Measurements from ENCODE around the gene CPLX1. TPM values are rescaled to one million over a fixed set of nuclear protein-coding genes. Genes with fewer than 3 reads are reported as not detected.

CPLX1 gene
- total RNA-seq, 1 experiment from 2014 or later = 2.7 TPM

GRCh38 chr4:826508-827208 is 729 bp upstream of the CPLX1 start:
- no peak for TF ChIP-seq CTCF (IDR thresholded peaks at IDR 0.05; ENCODE audit: unreplicated experiment)

GRCh38 chr4:825063-825970 is 612 bp downstream of the CPLX1 start:
- H3K9me3 Mint-ChIP-seq (ENCODE audit: unreplicated experiment) = no peaks in the 10 kb centered on the region
- no TSS peak for BruUV-seq (replicated peaks)
- POLR2A ChIA-PET = no interaction called here
- CTCF ChIA-PET = no interaction called here
- H3K36me3 Mint-ChIP-seq (ENCODE audit: insufficient read depth, unreplicated experiment) = no peaks in the 10 kb centered on the region
- TF ChIP-seq CTCF (IDR thresholded peaks at IDR 0.05; ENCODE audit: unreplicated experiment) = no peak
- H3K27me3 Mint-ChIP-seq (ENCODE audit: insufficient read depth, unreplicated experiment) = peaks cover 32% of the 10 kb centered on the region
- H3K4me1 Mint-ChIP-seq (ENCODE audit: insufficient read depth, unreplicated experiment) = peaks cover 7% of the 10 kb centered on the region
- H3K4me3 Mint-ChIP-seq (ENCODE audit: unreplicated experiment) = peak overlapping the region; percentile 28
- intact Hi-C loops (cut with micrococcal nuclease) = no loop called here
- no peak for DNase-seq (ENCODE audit: unreplicated experiment)
- no peak overlapping the region for H3K27ac Mint-ChIP-seq (ENCODE audit: low read depth, unreplicated experiment)

More at GRCh38 chr4:826508-827208, 729 bp upstream of the CPLX1 start:
- Mint-ChIP-seq H3K4me1 (ENCODE audit: insufficient read depth, unreplicated experiment) (peaks cover 7% of the 10 kb centered on the region), H3K36me3 (ENCODE audit: insufficient read depth, unreplicated experiment) (no peaks in the 10 kb centered on the region), H3K27ac (ENCODE audit: low read depth, unreplicated experiment) (no peak overlapping the region), H3K27me3 (ENCODE audit: insufficient read depth, unreplicated experiment) (peaks cover 26% of the 10 kb centered on the region), H3K4me3 (ENCODE audit: unreplicated experiment) (no peak overlapping the region), H3K9me3 (ENCODE audit: unreplicated experiment) (no peaks in the 10 kb centered on the region)
- POLR2A ChIA-PET = no interaction called here
- intact Hi-C loops (cut with micrococcal nuclease) = no loop called here
- no TSS peak for BruUV-seq (replicated peaks)
- CTCF ChIA-PET = no interaction called here
- DNase-seq (ENCODE audit: unreplicated experiment) = no peak

DNA sequence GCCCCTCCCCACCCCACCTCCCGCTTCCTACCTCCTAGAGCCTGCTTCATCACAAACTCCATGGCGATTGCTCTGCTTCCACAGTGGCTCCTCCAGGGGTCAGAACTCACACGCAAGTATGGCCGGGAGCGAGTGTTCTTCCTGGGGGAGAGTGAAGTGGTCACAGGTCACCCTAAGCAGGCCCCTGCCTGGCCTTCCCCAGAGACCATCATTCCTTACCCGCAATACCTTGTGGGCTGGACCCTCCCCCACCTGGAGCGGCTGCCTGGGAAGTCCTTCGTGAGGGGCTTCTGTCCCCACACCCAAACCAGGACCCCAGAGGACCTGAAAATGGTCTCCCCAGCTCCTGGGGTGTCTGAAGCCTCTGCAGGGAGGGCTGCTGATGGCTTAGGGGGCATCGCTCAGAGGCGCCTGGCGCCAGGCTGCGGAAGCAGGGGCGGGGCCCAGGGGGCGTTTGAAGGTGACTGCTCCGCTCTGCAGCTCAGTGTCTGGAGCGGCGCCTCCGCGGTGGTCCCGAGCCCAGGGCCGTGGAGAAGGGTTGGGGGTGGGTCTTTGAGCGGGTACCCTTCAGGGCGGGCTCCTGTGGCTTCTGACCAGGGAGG is 1.4 kb downstream of the CPLX1 start:
- H3K36me3 Mint-ChIP-seq (ENCODE audit: insufficient read depth, unreplicated experiment) = no peaks in the 10 kb centered on the region
- H3K27ac Mint-ChIP-seq (ENCODE audit: low read depth, unreplicated experiment) = no peak overlapping the region
- no peaks in the 10 kb centered on the region for H3K9me3 Mint-ChIP-seq (ENCODE audit: unreplicated experiment)
- no peak for TF ChIP-seq CTCF (IDR thresholded peaks at IDR 0.05; ENCODE audit: unreplicated experiment)
- BruUV-seq (replicated peaks) = no TSS peak
- ChIA-PET POLR2A (no interaction called here), CTCF (interaction anchor here (0.6 kb wide), 1 partner anchor 261 kb away, joined by 3 read pairs; no protein-coding TSS in a partner anchor)
- peaks cover 32% of the 10 kb centered on the region for H3K27me3 Mint-ChIP-seq (ENCODE audit: insufficient read depth, unreplicated experiment)
- peaks cover 7% of the 10 kb centered on the region for H3K4me1 Mint-ChIP-seq (ENCODE audit: insufficient read depth, unreplicated experiment)
- peak overlapping the region; percentile 28 for H3K4me3 Mint-ChIP-seq (ENCODE audit: unreplicated experiment)
- intact Hi-C loops (cut with micrococcal nuclease) = no loop called here
- DNase-seq (ENCODE audit: unreplicated experiment) = no peak

Measured in MCF 10A (cell line).